Medulla oblongata (tissue), 1 donor: ENCODE results near the gene MRPS27.
A peak's percentile ranks its signal among the peaks of the same experiment; 100 is the strongest.

Experiments
- DNase-seq: peaks from one replicate; pipeline ENCODE4 v3.0.0-alpha.2; 2015; ENCODE audit errors: extremely low spot score

Gene MRPS27

DNA sequence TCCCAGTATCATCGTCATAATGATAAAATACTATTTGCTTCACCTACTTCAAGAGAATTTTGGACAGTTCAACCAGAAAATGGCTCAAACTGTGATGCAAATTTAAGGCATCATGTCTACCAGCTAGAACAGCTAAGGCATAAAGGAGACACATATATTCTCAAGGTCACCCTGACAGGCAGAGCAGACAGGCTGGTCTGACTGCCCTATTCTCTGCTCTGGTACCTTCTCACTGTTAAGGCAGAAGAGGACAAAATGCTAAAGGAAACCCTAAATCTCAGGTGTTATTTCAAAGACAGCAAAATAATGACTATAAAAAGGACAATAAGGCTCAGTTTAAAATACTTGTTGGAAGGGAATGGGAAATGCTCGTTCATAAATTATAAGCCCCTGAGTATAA, 87.2 kb downstream of the MRPS27 start:
- no peak for DNase-seq

- no peak for DNase-seq
Observed at GRCh38 chr5:72231991-72232703, 87.9 kb downstream of the MRPS27 start.

GRCh38 chr5:72228960-72229359, 91.1 kb downstream of the MRPS27 start:
- DNase-seq: no peak

DNA sequence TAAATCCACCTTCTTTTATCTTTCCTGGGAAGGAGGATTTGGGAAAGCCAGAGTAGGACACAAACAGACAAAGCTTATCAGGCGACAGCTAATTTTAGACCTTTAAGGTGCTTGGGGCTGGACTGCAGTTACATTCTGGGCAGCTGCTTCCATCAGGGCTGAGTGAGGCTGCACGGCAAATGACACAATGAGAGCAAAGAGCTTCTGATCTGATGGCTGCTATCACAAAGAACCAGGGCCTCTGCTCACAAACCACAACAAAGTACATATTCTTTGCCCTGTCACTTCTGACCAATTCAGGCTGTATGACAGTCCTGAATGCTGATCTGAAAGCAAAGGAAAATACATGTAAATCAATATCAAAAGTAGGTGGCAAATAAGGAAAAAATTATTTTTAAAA, 93.1 kb downstream of the MRPS27 start:
- DNase-seq: peak; percentile 61

DNA sequence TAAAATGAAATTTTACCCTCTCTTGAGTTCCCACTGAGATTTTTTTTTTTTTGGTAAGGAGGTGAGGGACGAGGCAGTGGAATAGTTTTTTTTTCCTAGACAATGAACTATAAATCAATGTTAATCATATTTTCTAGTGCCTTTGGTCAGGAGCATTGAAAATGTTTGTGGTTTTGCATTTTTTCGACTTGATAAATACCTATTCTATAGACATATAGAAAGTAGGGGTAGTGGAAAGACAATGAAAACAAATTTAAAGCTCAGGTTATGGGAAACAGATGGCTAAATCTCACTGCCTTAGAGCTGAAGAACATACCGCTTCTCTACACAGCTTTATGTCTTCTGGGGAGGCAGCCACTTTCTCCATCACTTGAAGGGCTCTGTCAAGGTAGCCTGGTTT, 94.3 kb downstream of the MRPS27 start:
- no peak for DNase-seq

DNA sequence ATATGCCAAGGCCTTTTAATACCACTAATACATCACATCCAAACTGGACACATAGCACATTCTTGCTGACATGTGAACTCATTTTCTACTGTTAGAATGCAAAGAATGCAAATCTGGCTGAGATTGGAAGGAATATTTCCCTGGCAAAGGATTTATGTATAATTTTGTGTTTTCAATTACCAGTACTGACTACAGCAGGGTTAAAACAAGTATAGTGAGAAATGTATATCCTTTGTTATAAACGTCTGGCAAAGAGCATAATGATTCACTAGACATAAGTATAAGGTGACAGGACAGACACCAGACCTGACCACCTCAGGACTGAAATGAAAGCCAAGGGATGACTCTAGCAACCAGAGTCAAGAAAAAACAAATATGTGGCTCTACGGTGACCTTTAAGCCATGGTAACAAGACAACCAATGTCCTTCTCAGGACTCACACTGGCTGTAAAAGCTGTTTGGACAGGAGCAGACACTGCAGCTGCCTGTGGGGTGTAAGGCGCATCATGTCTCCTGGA, 95.0 kb downstream of the MRPS27 start:
- DNase-seq: no peak

DNA sequence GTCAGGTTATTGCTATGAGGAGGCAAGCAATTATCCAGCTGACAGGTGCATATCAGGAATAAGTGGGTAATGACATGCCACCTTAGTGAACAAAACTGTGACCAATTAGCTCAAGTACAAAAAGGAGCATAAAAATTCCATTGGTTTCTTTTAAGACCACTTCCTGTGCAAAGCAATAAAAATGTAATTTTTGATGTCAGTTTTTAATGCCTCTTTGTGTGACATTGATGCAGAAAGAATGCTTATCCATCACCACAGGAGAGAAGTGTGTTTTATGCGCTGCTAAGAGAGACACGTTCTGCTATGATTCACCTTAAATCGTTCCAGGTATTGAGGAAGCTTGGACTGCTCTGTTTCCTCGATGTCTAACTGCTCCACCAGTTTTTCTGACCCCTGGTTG, 96.7 kb downstream of the MRPS27 start:
- DNase-seq: no peak

- DNase-seq: no peak
Observed at GRCh38 chr5:72222521-72222920, 97.5 kb downstream of the MRPS27 start.

DNA sequence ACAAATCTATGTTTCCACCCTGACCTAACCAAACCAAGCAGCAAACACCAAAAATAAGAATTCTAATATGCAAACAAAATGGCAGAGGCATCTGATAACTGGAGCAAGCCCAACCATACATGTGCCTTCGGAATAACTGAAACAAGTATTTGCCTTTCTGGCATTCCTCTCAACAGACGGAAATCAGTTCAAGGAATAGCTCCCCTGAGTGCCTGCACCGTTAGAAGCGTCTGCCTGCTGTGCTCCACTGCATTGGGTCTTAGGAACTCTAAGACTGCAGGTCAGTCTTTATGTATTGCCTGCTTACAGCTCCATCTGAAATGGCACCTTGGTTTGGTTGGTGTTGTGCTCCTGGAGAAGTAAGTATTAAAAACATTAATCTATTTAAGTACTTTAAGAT, 98.5 kb downstream of the MRPS27 start:
- no peak for DNase-seq

DNA sequence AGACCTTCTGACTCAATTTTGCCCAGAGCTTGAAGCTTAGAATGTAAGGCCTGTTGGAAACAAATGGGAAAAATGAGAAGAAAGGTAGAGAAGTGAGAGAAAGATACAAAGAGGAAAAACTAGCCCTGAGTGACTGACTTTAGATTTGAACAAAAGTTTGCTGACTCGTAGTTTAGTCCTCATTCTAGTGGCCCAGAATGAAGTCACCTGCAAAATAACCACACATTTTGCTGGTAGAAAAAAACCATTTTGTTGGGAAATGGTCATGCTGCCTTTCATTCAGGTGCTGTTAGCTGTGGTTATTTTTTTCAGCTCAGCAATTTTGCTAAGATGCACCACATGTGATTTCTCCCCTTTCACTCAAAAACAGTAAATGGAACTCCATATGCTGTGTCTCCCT, 98.9 kb downstream of the MRPS27 start:
- DNase-seq: no peak

DNA sequence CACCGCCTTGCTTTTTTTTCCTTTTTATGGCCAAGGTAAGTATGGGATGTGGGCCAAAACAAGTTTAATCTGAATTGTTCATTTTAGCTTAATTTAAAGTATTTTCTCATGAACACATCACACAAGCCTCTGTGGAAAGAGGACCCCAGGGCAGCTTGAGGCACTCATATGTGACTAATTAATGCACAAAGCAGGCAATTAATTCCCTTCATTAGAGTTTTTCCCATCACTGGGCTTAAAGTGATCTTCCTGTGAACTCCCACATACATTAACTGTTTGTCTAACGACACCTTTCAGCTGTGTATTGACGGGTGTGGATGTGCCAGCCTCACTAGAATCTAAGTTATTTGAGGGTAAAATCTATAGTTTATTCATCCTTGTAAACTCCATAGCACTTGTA, 103.3 kb downstream of the MRPS27 start:
- no peak for DNase-seq

DNA sequence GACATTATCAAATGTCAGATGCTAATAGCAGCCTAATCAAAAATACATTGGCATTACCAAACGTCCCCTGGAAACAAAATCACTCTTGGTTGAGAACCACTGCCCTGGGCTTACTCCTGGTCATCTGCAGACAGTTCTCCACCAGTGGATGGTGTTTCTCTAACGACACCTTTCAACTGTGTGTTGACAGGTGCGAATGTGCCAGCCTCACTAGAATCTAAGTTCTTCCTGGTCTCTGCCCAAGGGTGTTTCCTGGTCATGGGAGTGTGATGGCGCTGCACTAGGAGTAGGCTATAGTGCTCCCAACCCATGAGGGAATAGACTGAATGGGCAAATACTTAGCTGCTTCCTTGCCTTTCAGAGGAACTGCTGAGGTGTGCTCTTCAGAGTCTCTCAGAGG, 105.9 kb downstream of the MRPS27 start:
- DNase-seq: no peak

GRCh38 chr5:72213482-72213881, 106.6 kb downstream of the MRPS27 start:
- DNase-seq: no peak

DNA sequence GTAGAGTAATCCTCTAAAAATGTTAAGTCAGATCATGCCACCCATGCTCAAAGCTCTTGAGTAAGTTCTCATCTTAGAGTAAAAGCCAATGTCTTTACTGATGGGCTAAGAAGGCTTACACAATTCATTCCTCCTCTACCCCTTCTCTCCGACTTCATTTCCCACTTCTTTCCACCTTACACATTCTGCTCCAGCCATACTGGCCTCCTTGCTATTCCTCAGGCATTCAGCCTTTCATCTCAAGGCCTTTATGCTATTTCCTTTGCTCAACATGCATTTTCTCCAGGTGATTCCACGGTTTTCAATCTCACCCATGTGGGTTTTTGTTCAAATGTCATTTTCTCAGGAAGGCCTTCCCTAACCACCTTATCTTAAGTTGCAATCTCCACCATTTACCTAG, 107.9 kb downstream of the MRPS27 start:
- no peak for DNase-seq

- peak; percentile 46 for DNase-seq
Observed at GRCh38 chr5:72210888-72211678, 109.0 kb downstream of the MRPS27 start.

GRCh38 chr5:72209147-72210115, 110.6 kb downstream of the MRPS27 start:
- peak; percentile 68 for DNase-seq

GRCh38 chr5:72208324-72208926, 111.6 kb downstream of the MRPS27 start:
- DNase-seq: no peak

- DNase-seq: no peak
Observed at GRCh38 chr5:72206994-72207393, 113.0 kb downstream of the MRPS27 start.

DNA sequence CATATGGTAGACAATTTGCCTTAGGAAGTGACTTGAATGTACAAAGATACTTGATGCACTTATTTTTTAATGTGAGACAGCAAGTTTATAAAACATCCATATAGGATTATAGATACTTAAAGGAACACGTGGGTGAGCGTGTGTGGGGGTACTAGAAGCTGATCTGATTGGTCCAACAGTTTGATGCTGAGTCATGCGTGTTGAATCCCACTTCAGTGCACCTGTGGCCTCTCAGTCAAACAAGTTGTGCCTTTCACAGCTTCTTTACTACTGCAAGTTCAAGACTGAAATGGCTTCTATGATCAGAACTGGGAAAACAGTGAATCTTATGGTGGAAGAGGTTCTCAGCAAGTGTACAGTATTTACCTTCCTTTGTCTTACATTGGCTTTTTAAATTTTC, 113.9 kb downstream of the MRPS27 start:
- no peak for DNase-seq

DNA sequence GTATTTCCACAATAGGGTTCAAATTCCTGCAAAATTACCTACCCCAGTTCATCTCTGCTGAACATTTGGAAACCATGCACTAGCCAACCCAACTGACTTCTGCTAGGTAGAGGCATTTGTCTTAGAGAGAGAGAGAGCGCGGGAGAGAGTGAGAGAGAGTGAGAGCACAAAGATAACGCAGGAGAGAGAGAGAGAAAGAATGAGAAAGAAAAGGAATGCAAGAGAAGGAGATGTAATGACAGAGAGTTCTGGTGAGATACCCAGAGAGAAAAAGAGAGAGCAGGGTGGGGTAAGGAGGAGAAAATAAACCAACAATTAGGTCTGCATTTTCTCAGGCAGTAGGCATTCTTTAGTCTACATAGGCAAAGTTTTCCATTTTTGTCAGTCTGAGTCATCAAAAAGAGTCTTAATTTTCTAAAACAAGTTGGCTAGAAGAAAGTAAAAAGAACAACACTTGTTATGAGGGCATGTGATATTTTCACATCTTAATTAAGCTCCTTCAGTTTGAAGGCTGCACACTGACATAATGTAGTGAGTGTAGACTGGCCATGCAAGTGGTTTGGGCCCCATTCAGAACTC, 114.5 kb downstream of the MRPS27 start:
- DNase-seq: no peak

DNA sequence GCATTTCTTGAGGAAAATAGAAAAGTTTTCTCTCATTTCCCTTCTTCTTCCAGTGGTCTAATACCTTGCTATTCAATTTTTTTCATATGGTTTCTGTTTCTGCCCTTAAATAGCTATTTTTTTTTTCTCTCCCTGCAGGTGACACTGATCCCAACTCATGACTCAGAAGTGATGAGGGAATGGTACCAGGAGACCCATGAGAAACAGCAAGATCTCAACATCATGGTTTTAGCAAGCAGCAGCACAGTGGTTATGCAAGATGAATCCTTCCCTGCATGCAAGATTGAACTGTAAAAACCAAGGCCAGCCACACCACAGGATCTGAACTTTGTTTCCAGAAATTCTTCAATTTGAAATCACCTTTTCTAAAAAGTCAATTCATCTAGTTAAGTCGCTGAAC, 115.1 kb downstream of the MRPS27 start:
- DNase-seq: no peak
